Ectodermal cell (in vitro differentiated cells): ENCODE measurements around the gene TMEM175.
"Not testable (repeated sequence)": the region's sequence is repeated elsewhere in the genome, so short reads cannot be mapped to it uniquely, and the experiment has no call there.

ENCODE experiments used
- H3K27ac ChIP-seq: 2 replicates; pipeline ENCODE4 v1.7.0; 2013; ENCODE audit warnings: mild to moderate bottlenecking, low read depth, low read length; ENCODE audit not compliant: insufficient read depth, poor library complexity, severe bottlenecking
- H3K27me3 ChIP-seq: 2 replicates; pipeline ENCODE4 v1.7.0; 2013; ENCODE audit warnings: mild to moderate bottlenecking, low read length; ENCODE audit not compliant: insufficient read depth, control insufficient read depth, poor library complexity, severe bottlenecking
- H3K36me3 ChIP-seq: one replicate; pipeline ENCODE4 v1.7.0; 2013; ENCODE audit warnings: low read length; ENCODE audit not compliant: control insufficient read depth, insufficient read depth
- H3K4me1 ChIP-seq: one replicate; pipeline ENCODE4 v1.7.0; 2013; ENCODE audit warnings: low read length; ENCODE audit not compliant: control insufficient read depth, insufficient read depth
- H3K4me3 ChIP-seq: 2 replicates; pipeline ENCODE4 v1.7.0; 2013; ENCODE audit warnings: low read depth, low read length, control low read depth; ENCODE audit not compliant: insufficient read depth
- H3K9me3 ChIP-seq: 2 replicates; pipeline ENCODE4 v1.7.0; 2013; ENCODE audit warnings: mild to moderate bottlenecking, low read length, moderate library complexity; ENCODE audit not compliant: control insufficient read depth
- WGBS, 2 experiments: methylation state at CpG; one replicate each; pipeline ENCODE4 v1.1.7; 2013; ENCODE audit warnings: missing lambda C conversion rate in 2 of 2; 5-methylcytosine and 5-hydroxymethylcytosine counted together

TMEM175 gene

DNA sequence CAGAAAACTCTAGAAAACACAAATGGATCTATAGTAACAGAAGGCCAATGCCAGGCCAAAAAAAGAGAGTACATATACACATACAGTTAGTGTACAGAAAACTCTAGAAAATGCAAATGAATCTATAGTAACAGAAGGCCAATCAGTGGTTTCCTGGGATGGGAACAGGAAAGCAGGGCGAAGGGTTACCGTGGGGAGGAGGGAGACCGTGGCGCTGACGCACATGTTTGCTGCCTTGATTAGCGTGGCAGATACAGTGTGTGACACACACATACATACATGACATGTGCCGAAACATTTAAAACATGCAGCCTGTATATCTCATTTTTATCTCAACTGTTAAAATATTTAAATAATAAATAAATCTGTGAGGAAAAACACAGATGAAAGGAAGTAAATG lies 14.8 kb upstream of the TMEM175 start:
- no peak overlapping the region for H3K27ac ChIP-seq
- H3K36me3 ChIP-seq = no peaks in the 10 kb centered on the region
- 90 to 93% methylated on average over 5 to 7 of the region's 7 CpGs for WGBS, 2 experiments
- peaks cover 4% of the 10 kb centered on the region for H3K4me1 ChIP-seq
- H3K9me3 ChIP-seq = no peaks in the 10 kb centered on the region
- H3K4me3 ChIP-seq = no peak overlapping the region
- H3K27me3 ChIP-seq = no peaks in the 10 kb centered on the region

DNA sequence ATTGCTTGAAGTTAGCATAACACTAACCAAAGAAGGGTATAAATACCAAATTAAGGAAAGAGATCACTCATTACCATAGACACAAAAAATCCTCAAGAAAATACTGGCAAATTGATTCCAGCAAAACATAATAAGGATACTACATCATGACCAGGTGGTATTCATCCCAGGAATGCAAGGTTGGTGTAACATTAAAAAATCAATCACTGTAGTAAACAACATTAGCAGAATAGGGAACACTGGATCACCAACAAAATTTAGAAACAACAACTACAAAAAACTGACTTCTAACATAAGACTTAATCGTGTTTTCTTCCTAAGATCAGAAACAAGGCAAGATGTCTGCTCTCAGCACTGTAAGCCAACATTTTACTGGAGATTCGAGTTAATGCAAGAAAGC lies 14.3 kb upstream of the TMEM175 start:
- Histone ChIP-seq H3K4me1 (no peaks in the 10 kb centered on the region), H3K4me3 (no peak overlapping the region), H3K27me3 (no peaks in the 10 kb centered on the region), H3K9me3 (no peaks in the 10 kb centered on the region), H3K36me3 (no peaks in the 10 kb centered on the region), H3K27ac (no peak overlapping the region)
- 87 to 88% methylated on average over 2 of the region's 2 CpGs for WGBS, 2 experiments

DNA sequence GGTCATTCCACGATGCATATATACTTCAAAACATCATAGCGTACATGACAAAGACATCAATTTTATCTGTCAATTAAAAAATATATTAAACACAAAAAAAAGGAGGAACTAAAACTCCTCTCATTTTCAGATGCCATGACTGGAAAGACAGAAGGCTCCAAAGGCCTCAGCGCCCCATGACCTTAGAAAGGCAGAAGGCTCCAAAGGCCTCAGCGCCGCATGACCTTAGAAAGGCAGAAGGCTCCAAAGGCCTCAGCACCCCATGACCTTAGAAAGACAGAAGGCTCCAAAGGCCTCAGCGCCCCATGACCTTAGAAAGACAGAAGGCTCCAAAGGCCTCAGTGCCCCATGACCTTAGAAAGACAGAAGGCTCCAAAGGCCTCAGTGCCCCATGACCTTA lies 13.7 kb upstream of the TMEM175 start:
- H3K36me3 ChIP-seq, H3K4me1 ChIP-seq, H3K4me3 ChIP-seq, H3K27me3 ChIP-seq, H3K9me3 ChIP-seq, H3K27ac ChIP-seq: not testable (repeated sequence)
- WGBS, 2 experiments = 83 to 84% methylated on average over 6 of the region's 6 CpGs

DNA sequence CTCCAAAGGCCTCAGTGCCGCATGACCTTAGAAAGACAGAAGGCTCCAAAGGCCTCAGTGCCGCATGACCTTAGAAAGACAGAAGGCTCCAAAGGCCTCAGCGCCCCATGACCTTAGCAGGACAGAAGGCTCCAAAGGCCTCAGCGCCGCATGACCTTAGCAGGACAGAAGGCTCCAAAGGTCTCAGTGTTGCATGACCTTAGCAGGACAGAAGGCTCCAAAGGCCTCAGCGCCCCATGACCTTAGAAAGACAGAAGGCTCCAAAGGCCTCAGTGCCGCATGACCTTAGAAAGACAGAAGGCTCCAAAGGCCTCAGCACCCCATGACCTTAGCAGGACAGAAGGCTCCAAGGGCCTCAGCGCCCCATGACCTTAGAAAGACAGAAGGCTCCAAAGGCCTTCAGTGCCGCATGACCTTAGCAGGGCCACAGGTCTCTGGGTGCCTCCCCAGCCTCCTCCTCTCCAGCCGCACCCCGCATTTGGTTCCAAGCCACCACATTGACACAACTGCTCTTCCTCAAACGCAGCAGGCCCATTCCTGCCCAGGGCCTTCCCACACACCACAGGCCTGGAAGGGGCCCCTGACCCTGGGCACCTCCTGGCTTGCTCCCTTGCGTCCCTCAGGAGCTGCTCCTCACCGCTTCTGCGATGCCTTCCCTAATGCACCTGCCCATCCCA lies 13.1 kb upstream of the TMEM175 start:
- WGBS, 2 experiments = 90 to 92% methylated on average over 15 of the region's 15 CpGs
- H3K4me3 ChIP-seq, H3K4me1 ChIP-seq, H3K27ac ChIP-seq, H3K36me3 ChIP-seq, H3K9me3 ChIP-seq, H3K27me3 ChIP-seq: not testable (repeated sequence)

DNA sequence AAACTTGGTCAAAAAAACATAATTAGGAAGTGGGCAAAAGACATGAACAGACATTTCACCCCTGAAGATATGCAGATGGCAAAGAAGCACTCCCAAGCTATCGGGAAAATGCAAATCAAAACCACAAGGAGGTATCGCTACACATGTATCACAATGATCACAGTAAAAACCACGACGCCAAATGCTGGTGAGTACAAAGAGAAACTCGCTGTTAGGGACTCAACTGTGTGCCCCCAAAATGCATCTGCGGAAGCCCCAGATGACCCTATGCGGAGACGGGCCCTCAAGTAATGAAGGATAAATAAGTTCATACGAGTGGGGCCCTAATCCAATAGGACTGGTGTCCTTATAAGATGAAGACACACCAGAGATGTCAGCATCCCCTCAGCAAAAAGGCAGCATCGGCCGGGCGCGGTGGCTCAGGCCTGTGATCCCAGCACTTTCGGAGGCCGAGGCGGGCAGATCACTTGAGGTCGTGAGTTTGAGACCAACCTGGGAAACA lies 10.4 kb upstream of the TMEM175 start:
- no peaks in the 10 kb centered on the region for H3K4me1 ChIP-seq
- no peak overlapping the region for H3K4me3 ChIP-seq
- H3K27ac ChIP-seq = no peak overlapping the region
- H3K36me3 ChIP-seq = no peaks in the 10 kb centered on the region
- H3K27me3 ChIP-seq = no peaks in the 10 kb centered on the region
- 93 to 94% methylated on average over 17 of the region's 17 CpGs for whole genome bisulfite sequencing, 2 experiments
- no peaks in the 10 kb centered on the region for H3K9me3 ChIP-seq

DNA sequence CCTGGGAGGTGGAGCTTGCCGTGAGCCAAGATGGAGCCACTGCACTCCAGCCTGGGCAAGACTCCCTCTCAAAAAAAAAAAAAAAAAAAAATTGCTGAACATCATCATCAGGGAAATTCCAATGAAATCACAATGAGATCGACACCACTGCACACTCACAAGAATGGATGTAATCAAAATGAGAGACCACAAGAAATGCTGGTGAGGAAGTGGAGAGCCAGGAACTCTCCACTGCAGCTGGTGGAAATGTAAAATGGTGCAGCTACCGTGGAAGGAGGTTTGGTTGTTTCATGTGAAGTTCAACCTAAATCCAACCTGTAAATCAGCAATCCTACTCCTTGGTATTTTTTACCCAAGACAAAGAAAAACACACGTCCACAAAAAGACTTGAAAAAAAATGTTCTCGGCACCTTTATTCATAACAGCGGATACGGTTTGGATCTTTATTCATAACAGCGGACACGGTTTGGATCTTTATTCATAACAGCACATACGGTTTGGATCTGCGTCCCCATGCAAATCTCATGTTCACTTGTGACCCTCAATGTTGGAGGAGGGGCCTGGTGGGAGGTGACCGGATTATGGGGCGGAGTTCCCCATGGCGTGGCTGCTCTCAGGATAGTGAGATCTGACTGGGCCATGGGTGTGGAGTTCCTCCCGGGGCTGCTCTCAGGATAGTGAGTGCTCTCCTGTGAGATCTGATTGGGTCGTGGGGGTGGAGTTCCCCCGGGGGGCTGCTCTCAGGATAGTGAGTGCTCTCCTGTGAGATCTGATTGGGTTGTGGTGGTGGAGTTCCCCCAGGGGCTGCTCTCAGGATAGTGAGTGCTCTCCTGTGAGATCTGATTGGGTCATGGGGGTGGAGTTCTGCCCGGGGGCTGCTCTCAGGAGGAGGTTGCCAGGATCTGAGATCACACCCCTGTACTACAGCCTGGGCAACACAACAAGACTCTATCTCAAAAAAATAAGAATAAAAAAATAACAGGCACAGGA lies 7.9 kb upstream of the TMEM175 start:
- H3K4me1 ChIP-seq = no peaks in the 10 kb centered on the region
- H3K36me3 ChIP-seq = no peaks in the 10 kb centered on the region
- H3K27ac ChIP-seq = no peak overlapping the region
- no peaks in the 10 kb centered on the region for H3K9me3 ChIP-seq
- WGBS, 2 experiments = 84 to 85% methylated on average over 17 to 18 of the region's 18 CpGs
- H3K27me3 ChIP-seq = no peaks in the 10 kb centered on the region
- no peak overlapping the region for H3K4me3 ChIP-seq

DNA sequence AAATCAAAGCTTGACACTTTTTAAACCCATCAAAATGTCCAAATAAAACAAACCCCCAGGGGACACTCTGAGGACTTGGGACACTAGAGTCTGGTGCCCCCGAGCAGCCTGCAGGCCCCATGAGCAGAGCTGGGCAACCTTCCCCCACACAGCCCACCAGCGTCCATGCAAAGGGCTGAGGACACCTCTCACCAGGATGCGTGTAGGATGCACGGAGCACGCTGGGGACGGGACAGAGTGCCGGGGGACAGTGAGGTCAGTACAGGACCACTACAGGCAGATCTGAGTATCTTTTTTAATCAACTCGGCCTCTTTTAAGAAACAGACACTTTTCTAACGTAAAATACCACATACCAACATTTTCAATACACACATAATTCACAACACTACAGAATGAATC lies 7.1 kb upstream of the TMEM175 start:
- Histone ChIP-seq H3K4me3 (no peak overlapping the region), H3K4me1 (no peaks in the 10 kb centered on the region), H3K27me3 (no peaks in the 10 kb centered on the region), H3K27ac (no peak overlapping the region), H3K9me3 (no peaks in the 10 kb centered on the region), H3K36me3 (no peaks in the 10 kb centered on the region)
- 90 to 92% methylated on average over 9 of the region's 9 CpGs for WGBS, 2 experiments

DNA sequence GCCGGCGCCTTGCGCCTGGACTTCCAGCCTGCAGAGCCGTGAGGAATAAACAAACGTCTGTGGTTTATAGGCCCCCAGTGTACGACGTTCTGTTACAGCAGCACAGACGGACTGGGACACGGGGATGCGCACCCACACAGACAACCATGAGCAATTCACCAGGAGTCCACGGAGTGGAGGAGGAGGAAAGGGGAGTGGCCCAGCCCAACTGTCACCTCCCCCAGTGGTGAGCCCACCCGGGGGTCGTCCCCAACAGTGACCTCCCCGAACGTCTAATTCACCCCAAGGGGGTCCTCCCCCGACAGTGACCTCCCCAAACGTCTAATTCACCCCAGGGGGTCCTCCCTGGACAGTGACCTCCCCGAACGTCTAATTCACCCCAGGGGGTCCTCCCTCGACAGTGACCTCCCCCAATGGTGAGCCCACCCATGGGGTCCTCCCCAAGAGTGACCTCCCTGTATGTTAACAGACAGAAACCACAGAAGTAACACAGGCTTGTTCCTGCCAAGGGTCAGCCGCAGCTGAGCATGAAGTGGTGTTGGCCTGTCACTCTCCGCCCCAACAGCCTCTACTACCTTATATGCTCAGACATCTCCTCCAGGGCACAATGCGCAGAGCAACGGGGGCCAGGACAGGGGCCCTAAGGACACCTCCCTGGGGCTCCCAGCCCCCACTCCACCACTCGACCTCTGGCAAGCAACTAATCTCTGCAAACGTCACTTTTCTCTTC lies 6.3 kb upstream of the TMEM175 start:
- no peaks in the 10 kb centered on the region for H3K9me3 ChIP-seq
- no peaks in the 10 kb centered on the region for H3K27me3 ChIP-seq
- no peak overlapping the region for H3K4me3 ChIP-seq
- no peaks in the 10 kb centered on the region for H3K36me3 ChIP-seq
- no peak overlapping the region for H3K27ac ChIP-seq
- WGBS, 2 experiments = 91 to 92% methylated on average over 26 of the region's 26 CpGs
- no peaks in the 10 kb centered on the region for H3K4me1 ChIP-seq

DNA sequence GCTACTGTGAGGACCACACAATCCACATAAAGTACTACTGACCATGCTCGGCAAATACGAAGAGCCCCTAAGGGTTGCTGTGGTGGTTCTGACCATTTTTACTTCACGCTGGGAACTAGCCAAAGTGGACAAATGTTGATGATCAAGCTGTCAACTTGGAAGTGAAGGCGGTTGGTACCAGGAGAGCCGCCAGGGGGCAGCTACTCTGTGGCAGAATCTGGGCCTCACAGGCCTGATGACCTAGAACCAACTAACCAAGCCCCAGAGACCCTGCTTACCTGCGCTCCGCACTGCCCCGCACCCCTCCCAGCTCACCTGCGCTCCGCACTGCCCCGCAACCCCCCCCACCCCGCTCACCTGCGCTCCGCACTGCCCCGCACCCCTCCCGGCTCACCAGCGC lies 5.7 kb upstream of the TMEM175 start:
- WGBS, 2 experiments = 55 to 58% methylated on average over 10 to 11 of the region's 17 CpGs
- Histone ChIP-seq H3K9me3 (no peaks in the 10 kb centered on the region), H3K4me1 (no peaks in the 10 kb centered on the region), H3K27ac (no peak overlapping the region), H3K4me3 (no peak overlapping the region), H3K36me3 (no peaks in the 10 kb centered on the region), H3K27me3 (no peaks in the 10 kb centered on the region)

DNA sequence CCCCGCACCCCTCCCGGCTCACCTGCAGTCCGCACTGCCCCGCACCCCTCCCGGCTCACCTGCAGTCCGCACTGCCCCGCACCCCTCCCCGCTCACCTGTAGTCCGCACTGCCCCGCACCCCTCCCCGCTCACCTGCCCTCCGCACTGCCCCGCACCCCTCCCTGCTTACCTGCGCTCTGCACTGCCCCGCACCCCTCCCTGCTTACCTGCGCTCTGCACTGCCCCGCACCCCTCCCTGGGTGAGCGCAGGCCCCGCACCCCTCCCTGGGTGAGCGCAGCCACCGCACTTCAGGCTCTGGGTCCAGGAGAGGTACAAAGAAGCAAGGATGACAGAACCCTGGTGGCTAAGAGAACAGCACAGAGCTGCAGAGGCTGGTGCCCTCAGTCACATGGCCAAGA lies 4.7 kb upstream of the TMEM175 start:
- WGBS, 2 experiments = 91 to 92% methylated on average over 21 of the region's 21 CpGs

More for the DNA sequence above, 4.7 kb upstream of the TMEM175 start:
- not testable (repeated sequence) for H3K27ac ChIP-seq, H3K36me3 ChIP-seq, H3K27me3 ChIP-seq, H3K9me3 ChIP-seq, H3K4me3 ChIP-seq, H3K4me1 ChIP-seq
